Loucy (cell line): ENCODE measurements around the gene FASTKD3.

Experiments used
- CTCF ChIP-seq: fragments of 200-600 bp; sonication (generic); conservative IDR thresholded peaks from 2 replicates; pipeline ENCODE4 v1.5.1; 2014; ENCODE audit warnings: mild to moderate bottlenecking, antibody characterized with exemption, low read length
- EZH2phosphoT487 ChIP-seq: fragments of 200-600 bp; IDR thresholded peaks from 2 replicates; pipeline ENCODE4 v1.6.1; 2018; ENCODE audit warnings: antibody characterized with exemption, mild to moderate bottlenecking, moderate library complexity, borderline replicate concordance

- TF ChIP-seq CTCF: no peak
- TF ChIP-seq EZH2phosphoT487: no peak
Measured at GRCh38 chr5:7842531-7842930, 26.3 kb downstream of the FASTKD3 start.
